ENCODE measurements around the gene HINT2.

HINT2 gene

DNA sequence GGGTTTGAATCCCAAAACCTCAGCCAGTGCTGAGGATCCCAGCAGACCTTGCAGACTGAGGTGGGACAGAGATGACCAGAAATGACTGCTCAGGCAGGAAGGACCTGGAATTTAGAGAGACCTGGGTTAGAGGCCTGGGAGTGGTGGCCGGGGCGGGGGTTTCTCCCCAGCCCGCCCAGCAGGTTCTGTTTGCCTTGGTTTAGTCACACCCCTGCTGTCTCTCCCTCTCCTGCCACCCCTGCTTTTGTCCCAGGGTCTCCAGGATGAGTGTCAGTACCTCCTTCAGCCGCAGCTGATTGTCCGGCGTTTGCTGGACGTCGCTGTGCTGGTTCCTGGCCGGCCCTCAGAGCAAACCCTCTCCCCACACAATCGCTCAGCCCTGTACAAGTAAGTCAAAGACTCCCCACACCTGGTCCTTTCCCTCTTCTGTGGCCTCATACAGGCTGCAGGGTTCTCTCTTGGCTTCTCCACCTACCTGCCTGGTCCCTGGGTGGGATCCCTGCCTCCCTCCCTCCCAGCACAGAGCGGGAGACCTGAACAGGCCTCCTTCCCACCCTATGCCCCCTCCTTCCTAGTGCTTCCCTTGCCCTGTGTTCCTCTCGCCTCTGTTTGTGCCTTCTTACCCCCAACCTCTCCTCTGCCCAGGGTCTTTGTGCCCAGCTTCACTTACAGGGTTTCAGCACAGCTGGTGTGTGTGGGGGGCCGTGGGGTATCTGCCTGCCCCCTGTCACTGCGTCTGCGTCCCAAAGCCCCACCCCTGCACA lies 26.2 kb upstream of the HINT2 start:
- H3K27me3 ChIP-seq (ENCODE audit: control insufficient read depth in 1 of 2, insufficient read depth in 2 of 2, low read length in 2 of 2), result no peaks in the 10 kb centered on the region
- H3K4me3 ChIP-seq (ENCODE audit: low read depth in 1 of 2, low read length in 2 of 2), result no peak overlapping the region
- no peak overlapping the region for H3K9ac ChIP-seq (ENCODE audit: low read depth in 1 of 2, low read length in 2 of 2)
- H3K4me1 ChIP-seq (ENCODE audit: control insufficient read depth in 1 of 2, insufficient read depth in 2 of 2, low read length in 2 of 2), result peaks cover 14 to 19% of the 10 kb centered on the region in 2 donors
- no peak overlapping the region for H3K27ac ChIP-seq (ENCODE audit: low read depth, low read length)
- H3K36me3 ChIP-seq (ENCODE audit: control insufficient read depth in 1 of 2, insufficient read depth in 2 of 2, low read length in 2 of 2), result no peaks in the 10 kb centered on the region
- no peaks in the 10 kb centered on the region for H3K9me3 ChIP-seq (ENCODE audit: control insufficient read depth in 1 of 2, low read length in 2 of 2)

DNA sequence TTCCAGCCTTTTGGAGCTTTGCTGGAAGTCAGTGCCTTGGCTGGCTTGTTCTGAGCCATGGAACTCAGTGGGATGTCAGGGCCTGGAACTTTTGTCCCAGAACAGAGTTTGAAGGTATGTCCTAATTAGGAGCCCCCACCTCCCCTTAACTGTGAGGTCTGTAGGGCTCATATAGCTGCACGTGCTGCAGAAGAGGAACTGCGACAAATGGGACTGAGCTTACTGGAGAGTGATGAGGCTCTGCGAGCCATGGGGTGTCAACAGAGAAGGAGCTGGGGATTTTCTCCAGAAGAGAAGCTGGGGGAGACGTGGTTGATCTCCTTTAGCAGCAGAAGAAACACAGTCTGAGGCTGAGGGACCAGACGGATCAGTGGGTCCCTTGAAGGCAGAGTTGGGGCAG lies 25.1 kb upstream of the HINT2 start:
- H3K36me3 ChIP-seq (ENCODE audit: control insufficient read depth in 1 of 2, insufficient read depth in 2 of 2, low read length in 2 of 2), result no peaks in the 10 kb centered on the region
- H3K27me3 ChIP-seq (ENCODE audit: control insufficient read depth in 1 of 2, insufficient read depth in 2 of 2, low read length in 2 of 2), result no peaks in the 10 kb centered on the region
- peaks cover 20 to 21% of the 10 kb centered on the region in 2 donors for H3K4me1 ChIP-seq (ENCODE audit: control insufficient read depth in 1 of 2, insufficient read depth in 2 of 2, low read length in 2 of 2)
- no peak overlapping the region for H3K27ac ChIP-seq (ENCODE audit: low read depth, low read length)
- no peak overlapping the region for H3K4me3 ChIP-seq (ENCODE audit: low read depth in 1 of 2, low read length in 2 of 2)
- H3K9me3 ChIP-seq (ENCODE audit: control insufficient read depth in 1 of 2, low read length in 2 of 2), result no peaks in the 10 kb centered on the region
- no peak overlapping the region for H3K9ac ChIP-seq (ENCODE audit: low read depth in 1 of 2, low read length in 2 of 2)

DNA sequence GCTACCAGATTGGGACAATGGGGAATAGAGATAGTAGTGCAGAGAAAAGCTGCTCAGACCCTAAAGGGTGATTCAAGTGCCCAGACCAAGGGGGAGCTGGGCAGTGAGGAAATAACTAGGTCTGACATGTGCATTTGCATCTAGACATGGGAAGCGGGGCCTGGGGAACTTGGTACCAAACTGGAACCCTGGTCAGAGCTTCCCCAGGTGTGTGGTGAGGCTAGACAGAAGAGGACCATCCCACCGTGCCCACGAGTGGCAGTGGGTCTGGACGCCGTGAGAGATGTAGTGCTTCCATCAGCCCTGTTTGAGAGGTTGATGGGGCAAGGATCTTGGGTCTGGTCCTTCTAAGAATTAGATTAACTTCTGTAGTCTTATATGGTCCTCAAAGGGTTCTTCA lies 21.8 kb upstream of the HINT2 start:
- no peaks in the 10 kb centered on the region for H3K27me3 ChIP-seq (ENCODE audit: control insufficient read depth in 1 of 2, insufficient read depth in 2 of 2, low read length in 2 of 2)

DNA sequence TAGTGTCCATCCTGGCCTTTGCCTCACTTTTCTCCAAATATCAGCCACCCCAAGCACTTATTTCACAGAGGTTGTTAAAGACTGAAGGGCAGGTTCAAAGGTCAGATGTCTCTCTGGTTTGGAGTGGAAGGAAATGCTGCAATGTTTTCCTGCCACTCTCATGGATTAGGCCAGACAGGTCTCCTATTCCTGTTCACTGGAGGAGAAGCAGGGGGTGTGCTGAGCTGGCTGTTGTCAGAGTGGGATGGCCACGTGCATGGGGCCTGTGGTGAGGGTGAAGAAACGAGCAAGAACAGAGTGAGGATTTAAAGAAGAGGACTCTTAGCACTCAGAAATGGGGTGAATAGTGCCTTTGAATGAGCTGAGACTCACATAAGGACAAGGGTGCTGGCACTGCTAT lies 20.9 kb upstream of the HINT2 start:
- no peaks in the 10 kb centered on the region for H3K27me3 ChIP-seq (ENCODE audit: control insufficient read depth in 1 of 2, insufficient read depth in 2 of 2, low read length in 2 of 2)
- H3K9ac ChIP-seq (ENCODE audit: low read depth in 1 of 2, low read length in 2 of 2), result no peak overlapping the region
- no peaks in the 10 kb centered on the region for H3K36me3 ChIP-seq (ENCODE audit: control insufficient read depth in 1 of 2, insufficient read depth in 2 of 2, low read length in 2 of 2)
- no peaks in the 10 kb centered on the region for H3K9me3 ChIP-seq (ENCODE audit: control insufficient read depth in 1 of 2, low read length in 2 of 2)
- H3K4me3 ChIP-seq (ENCODE audit: low read depth in 1 of 2, low read length in 2 of 2), result no peak overlapping the region
- no peak overlapping the region for H3K27ac ChIP-seq (ENCODE audit: low read depth, low read length)
- H3K4me1 ChIP-seq (ENCODE audit: control insufficient read depth in 1 of 2, insufficient read depth in 2 of 2, low read length in 2 of 2), result peaks cover 30 to 31% of the 10 kb centered on the region in 2 donors

More for the DNA sequence above, 21.8 kb upstream of the HINT2 start:
- peaks cover 30 to 31% of the 10 kb centered on the region in 2 donors for H3K4me1 ChIP-seq (ENCODE audit: control insufficient read depth in 1 of 2, insufficient read depth in 2 of 2, low read length in 2 of 2)
- no peaks in the 10 kb centered on the region for H3K36me3 ChIP-seq (ENCODE audit: control insufficient read depth in 1 of 2, insufficient read depth in 2 of 2, low read length in 2 of 2)
- no peak overlapping the region for H3K9ac ChIP-seq (ENCODE audit: low read depth in 1 of 2, low read length in 2 of 2)
- no peak overlapping the region for H3K27ac ChIP-seq (ENCODE audit: low read depth, low read length)
- H3K4me3 ChIP-seq (ENCODE audit: low read depth in 1 of 2, low read length in 2 of 2), result no peak overlapping the region
- H3K9me3 ChIP-seq (ENCODE audit: control insufficient read depth in 1 of 2, low read length in 2 of 2), result no peaks in the 10 kb centered on the region

DNA sequence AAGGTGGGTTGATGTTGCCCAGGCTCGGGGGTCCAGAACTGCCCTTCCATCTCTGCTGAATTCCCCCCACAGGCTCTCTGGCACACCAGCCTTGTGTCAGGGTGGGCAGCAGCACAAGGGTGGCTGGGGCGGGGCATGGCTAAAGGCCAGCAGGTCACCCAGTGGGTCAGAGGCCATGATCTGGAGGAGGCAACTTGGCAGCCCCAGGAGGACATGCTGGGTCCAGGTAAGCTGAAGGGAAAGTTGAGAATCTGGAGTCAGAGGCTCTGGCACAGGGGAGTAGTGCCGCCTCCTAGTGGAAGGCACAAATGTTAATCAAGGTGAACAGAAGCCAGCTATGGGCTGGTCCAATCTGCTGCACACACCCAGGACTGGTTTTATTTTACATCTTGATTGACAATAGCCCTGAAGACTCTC lies 20.4 kb upstream of the HINT2 start:
- Histone ChIP-seq H3K36me3 (ENCODE audit: control insufficient read depth in 1 of 2, insufficient read depth in 2 of 2, low read length in 2 of 2) (no peaks in the 10 kb centered on the region), H3K27ac (ENCODE audit: low read depth, low read length) (no peak overlapping the region), H3K27me3 (ENCODE audit: control insufficient read depth in 1 of 2, insufficient read depth in 2 of 2, low read length in 2 of 2) (no peaks in the 10 kb centered on the region)

DNA sequence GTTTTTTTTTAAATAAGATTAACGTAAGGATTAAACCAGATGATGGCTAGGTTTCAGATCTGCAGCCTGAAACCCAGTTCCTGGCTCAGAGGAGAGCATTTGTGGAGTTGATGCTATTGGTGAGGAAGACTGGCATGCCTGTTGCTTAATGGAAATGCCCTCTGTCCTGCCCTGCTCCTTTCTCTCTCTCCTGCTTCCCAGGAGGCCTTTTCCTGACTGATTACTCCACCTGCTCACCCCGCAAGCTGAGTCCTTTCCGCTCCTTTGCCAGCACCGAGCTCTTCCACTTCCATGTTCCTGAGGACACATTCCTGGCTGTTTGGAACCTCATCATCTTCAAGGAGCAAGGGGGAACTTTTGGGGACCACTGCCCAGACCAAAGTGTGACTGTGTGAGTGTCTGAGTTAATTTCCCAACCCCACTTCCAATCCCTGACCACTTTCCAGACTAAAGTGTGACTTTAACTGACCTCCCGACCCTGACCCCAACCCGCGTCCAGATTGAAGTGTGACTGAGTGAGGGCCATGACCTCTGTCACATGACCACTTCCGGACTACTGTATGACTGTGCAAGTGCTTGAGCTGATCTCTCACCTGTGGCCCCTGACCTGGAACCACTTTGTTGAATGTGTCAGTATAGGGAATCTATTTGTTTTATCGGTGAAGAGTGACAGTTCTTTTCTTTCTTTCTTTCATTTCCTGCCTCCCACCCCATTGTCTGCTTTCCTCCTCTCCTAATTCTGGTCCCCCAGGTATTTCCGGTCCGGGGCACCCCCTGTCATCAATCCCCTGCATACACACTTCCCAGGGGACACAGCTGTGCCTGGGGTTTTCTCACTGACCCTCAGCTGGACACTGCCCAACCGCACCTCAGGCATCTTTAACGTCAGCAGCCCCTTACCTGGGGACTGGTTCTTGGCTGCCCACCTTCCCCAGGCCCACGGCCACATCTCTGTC lies 19.7 kb upstream of the HINT2 start:
- Histone ChIP-seq H3K27me3 (ENCODE audit: control insufficient read depth in 1 of 2, insufficient read depth in 2 of 2, low read length in 2 of 2) (no peaks in the 10 kb centered on the region), H3K4me1 (ENCODE audit: control insufficient read depth in 1 of 2, insufficient read depth in 2 of 2, low read length in 2 of 2) (peaks cover 37 to 40% of the 10 kb centered on the region in 2 donors), H3K36me3 (ENCODE audit: control insufficient read depth in 1 of 2, insufficient read depth in 2 of 2, low read length in 2 of 2) (no peaks in the 10 kb centered on the region), H3K9me3 (ENCODE audit: control insufficient read depth in 1 of 2, low read length in 2 of 2) (no peaks in the 10 kb centered on the region), H3K9ac (ENCODE audit: low read depth in 1 of 2, low read length in 2 of 2) (peak overlapping the region in 1 of 2 donors; percentile 10), H3K27ac (ENCODE audit: low read depth, low read length) (no peak overlapping the region), H3K4me3 (ENCODE audit: low read depth in 1 of 2, low read length in 2 of 2) (no peak overlapping the region)

More for the DNA sequence above, 20.4 kb upstream of the HINT2 start:
- Histone ChIP-seq H3K4me3 (ENCODE audit: low read depth in 1 of 2, low read length in 2 of 2) (no peak overlapping the region), H3K4me1 (ENCODE audit: control insufficient read depth in 1 of 2, insufficient read depth in 2 of 2, low read length in 2 of 2) (peaks cover 31 to 33% of the 10 kb centered on the region in 2 donors), H3K9ac (ENCODE audit: low read depth in 1 of 2, low read length in 2 of 2) (no peak overlapping the region), H3K9me3 (ENCODE audit: control insufficient read depth in 1 of 2, low read length in 2 of 2) (no peaks in the 10 kb centered on the region)

DNA sequence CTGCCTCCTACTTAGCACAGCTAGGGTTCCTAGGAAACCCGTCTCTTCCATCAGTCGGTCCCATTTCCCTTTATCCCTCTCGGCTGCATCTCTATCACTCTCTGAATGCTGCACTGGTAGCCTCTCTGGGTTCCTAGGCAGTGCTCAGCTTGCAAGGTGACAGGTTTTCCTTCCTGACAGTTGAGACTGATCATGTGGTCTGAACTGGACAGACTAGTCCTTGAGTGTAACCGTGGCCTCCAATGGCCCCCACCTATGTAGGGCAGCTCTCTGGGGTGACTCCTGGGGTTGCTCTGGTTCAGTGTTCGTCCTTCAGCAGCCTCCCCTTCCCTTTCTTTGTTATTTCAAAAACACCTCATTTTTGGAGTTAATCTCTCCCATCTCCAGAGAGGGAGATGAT lies 18.0 kb upstream of the HINT2 start:
- Histone ChIP-seq H3K9ac (ENCODE audit: low read depth in 1 of 2, low read length in 2 of 2) (no peak overlapping the region), H3K9me3 (ENCODE audit: control insufficient read depth in 1 of 2, low read length in 2 of 2) (no peaks in the 10 kb centered on the region), H3K4me1 (ENCODE audit: control insufficient read depth in 1 of 2, insufficient read depth in 2 of 2, low read length in 2 of 2) (peaks cover 44 to 45% of the 10 kb centered on the region in 2 donors), H3K4me3 (ENCODE audit: low read depth in 1 of 2, low read length in 2 of 2) (no peak overlapping the region), H3K36me3 (ENCODE audit: control insufficient read depth in 1 of 2, insufficient read depth in 2 of 2, low read length in 2 of 2) (no peaks in the 10 kb centered on the region), H3K27ac (ENCODE audit: low read depth, low read length) (no peak overlapping the region), H3K27me3 (ENCODE audit: control insufficient read depth in 1 of 2, insufficient read depth in 2 of 2, low read length in 2 of 2) (no peaks in the 10 kb centered on the region)

DNA sequence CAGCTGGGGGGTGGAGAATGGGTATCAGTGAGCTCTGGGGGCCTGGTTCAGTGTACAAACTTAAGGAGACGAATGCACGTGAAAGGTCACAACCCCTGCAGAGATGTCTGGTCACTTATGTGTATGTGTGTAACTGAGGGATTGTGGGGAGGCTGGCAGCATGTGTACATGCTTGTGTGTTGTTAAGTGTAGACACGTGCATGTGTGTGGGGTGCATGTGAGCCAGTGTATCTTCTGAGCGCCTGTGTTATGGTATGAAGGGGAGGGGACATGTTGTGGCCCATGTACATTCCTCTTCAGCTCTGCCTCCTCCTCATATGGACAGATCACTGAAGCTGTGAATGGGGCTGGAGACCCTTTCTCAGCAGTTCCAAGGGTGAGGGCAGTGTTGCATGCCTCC lies 16.2 kb upstream of the HINT2 start:
- Histone ChIP-seq H3K9me3 (ENCODE audit: control insufficient read depth in 1 of 2, low read length in 2 of 2) (no peaks in the 10 kb centered on the region), H3K9ac (ENCODE audit: low read depth in 1 of 2, low read length in 2 of 2) (no peak overlapping the region), H3K36me3 (ENCODE audit: control insufficient read depth in 1 of 2, insufficient read depth in 2 of 2, low read length in 2 of 2) (no peaks in the 10 kb centered on the region), H3K4me3 (ENCODE audit: low read depth in 1 of 2, low read length in 2 of 2) (no peak overlapping the region), H3K27me3 (ENCODE audit: control insufficient read depth in 1 of 2, insufficient read depth in 2 of 2, low read length in 2 of 2) (no peaks in the 10 kb centered on the region), H3K27ac (ENCODE audit: low read depth, low read length) (no peak overlapping the region), H3K4me1 (ENCODE audit: control insufficient read depth in 1 of 2, insufficient read depth in 2 of 2, low read length in 2 of 2) (peaks cover 42 to 45% of the 10 kb centered on the region in 2 donors)

DNA sequence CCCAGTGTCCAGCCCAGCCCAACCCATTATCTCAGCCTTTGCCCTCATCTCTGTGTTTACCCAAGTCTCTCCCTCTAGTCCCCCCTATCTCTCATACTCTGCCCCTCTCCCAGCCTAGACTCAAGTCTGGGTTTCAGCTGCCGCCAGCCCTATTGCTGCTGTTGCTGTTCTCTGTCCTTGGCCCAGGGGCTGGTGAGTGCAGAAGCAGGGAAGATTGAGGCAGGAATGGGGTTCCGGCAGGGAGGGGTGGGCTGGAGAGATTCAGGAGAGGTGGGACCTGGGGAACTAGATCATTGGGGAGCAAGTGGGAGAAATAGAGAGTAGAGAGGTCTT lies 14.9 kb upstream of the HINT2 start:
- Histone ChIP-seq H3K9ac (ENCODE audit: low read depth in 1 of 2, low read length in 2 of 2) (peak overlapping the region; percentile 81 to 87), H3K4me3 (ENCODE audit: low read depth in 1 of 2, low read length in 2 of 2) (peak overlapping the region; percentile 75 to 82), H3K36me3 (ENCODE audit: control insufficient read depth in 1 of 2, insufficient read depth in 2 of 2, low read length in 2 of 2) (no peaks in the 10 kb centered on the region), H3K27me3 (ENCODE audit: control insufficient read depth in 1 of 2, insufficient read depth in 2 of 2, low read length in 2 of 2) (no peaks in the 10 kb centered on the region), H3K4me1 (ENCODE audit: control insufficient read depth in 1 of 2, insufficient read depth in 2 of 2, low read length in 2 of 2) (peaks cover 30 to 33% of the 10 kb centered on the region in 2 donors), H3K27ac (ENCODE audit: low read depth, low read length) (peak overlapping the region; percentile 88), H3K9me3 (ENCODE audit: control insufficient read depth in 1 of 2, low read length in 2 of 2) (no peaks in the 10 kb centered on the region)
